Stimulated activated CD4-positive, alpha-beta T cell treated with anti-CD3 and anti-CD28 coated beads, Interleukin-12 subunit alpha, Interleukin-12 subunit beta, amount 100 ng/mL, for 4 hours (primary cell): ENCODE data around the gene ZFP1.

Experiments used
- DNase-seq: peaks from one replicate; pipeline ENCODE4 v3.0.0-alpha.2; 2020

The ZFP1 gene

DNA sequence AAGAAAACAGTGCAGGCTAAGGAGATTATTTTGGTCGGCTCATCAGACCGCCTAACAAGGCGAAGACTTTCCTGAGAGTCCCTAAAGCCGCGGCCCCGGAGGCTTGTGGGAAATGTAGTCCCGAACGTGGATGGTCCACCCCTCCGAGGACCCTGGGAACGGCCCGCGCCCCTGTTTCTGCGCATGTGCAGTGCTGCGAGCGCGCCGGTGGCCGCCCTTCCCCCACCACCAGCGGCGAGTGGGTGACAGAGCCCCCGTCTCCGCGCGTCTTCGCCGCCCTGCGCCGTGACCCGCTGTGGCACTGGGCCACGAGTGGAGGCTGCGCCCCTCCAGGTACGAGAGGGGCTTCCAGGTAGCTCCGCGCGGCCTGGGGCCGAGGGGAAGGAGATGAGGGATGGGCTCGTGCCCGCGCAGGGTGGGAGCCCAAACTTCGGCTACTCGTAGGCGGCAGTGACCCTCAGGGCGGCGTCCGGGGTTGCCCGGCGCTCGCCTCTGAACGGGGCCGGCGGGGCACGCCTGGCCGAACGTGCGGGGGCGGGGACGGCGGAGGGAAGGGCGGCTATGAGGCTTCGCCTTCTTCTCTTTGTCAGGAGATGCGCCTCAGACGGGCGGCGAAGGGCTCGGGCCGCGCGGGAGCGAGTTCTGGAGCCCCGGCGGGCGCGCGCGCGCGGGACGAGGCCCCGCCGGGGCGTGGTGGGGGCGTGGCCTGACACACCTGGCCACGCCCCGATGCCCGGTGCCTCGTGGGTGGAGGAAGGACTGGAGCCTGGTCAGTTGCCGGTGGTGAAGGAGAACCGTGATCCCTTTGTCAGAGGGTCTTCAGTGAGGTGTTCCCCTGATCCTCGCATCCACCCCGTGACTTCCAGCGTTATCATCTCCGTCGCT lies at the start of gene ZFP1:
ZFP1 (plus strand) TSS at position 214 of the 885 bp plus-strand sequence. CDS start 4,428 bp downstream, outside the sequence.
- DNase-seq, result peak; percentile 95

- DNase-seq, result no peak
Measured at GRCh38 chr16:75099075-75099667, 49.2 kb upstream of the ZFP1 start.

- DNase-seq, result no peak
Measured at GRCh38 chr16:75099738-75100602, 48.4 kb upstream of the ZFP1 start.

GRCh38 chr16:75100603-75100990 lies 47.7 kb upstream of the ZFP1 start:
- DNase-seq, result no peak

- no peak for DNase-seq
Measured at GRCh38 chr16:75101635-75102034, 46.7 kb upstream of the ZFP1 start.

- DNase-seq, result no peak
Measured at GRCh38 chr16:75102595-75102994, 45.7 kb upstream of the ZFP1 start.

DNA sequence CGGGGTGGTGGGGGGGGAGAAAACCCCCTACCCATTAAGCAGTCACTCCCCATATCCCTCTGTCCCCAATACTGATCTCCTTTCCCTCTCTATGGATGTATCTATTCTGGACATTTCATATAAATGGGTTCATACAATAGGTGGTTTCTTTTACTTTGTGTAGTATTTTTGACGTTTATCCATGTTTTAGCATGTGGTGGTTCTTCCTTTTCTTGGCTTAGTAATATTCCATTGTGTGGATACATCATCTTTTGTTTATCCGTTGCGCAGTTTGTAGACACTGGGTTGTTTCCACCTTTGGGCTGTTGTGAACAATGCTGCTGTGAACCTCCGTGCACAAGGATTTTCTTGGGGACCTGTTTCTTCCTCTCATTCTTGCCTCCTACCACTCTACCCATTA lies 44.3 kb upstream of the ZFP1 start:
- DNase-seq, result no peak

DNA sequence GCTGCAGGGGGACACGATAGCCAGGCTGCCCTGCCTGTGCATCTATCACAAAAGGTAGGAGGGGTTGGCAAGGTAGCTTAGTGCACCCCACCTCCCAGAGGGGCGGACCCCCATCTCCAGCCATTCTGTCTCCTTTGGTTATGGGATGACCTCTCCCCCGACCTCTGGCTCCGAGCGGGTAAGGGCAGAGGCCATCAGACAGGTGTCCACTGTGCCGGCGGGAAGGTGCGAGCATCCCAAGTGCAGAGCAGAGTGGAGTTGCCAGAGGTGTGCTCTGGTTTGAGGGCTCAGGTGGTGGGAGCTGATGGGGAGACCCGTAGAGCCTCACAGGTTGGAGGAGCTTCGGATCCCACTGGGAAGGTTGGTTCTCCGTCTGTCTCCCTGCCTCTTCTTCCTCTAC lies 43.5 kb upstream of the ZFP1 start:
- no peak for DNase-seq

DNA sequence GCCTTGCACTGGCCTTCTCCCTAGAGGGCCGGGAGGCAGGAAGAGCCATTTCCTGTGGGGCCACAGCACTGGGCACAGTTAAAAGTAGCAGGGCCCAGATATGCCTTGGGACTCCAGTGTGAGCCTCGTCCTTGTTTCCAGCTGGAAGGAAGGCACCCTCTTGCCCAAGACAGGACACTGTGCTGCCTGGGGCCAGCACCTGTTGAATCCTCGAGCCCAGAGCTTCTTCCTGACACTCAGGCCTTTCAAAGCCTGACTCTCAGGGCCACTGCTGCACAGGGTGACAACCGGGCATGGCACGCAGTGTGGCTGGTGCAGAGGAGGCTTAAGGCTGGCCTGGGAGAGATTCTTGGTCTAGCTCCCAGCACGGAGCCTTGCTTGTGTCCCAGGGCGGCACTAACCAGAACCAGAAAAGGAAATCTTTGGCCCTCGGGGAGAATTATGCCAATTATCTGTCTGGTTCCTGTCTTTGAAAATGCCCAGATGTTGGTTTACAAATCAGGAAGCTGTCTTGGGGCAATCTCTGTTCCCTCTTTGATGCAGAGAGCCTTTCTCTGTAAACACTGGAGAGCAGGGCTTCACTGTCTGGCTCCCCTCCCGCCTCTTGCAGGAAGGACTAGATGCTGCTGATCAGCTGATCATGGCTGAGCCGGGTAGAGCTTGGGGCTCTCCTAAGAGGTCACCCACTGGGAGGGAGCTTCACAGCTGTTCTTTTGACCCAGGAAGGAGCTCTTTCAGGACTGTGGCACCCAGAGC lies 42.8 kb upstream of the ZFP1 start:
- no peak for DNase-seq

GRCh38 chr16:75106351-75107274 lies 41.7 kb upstream of the ZFP1 start:
- no peak for DNase-seq

DNA sequence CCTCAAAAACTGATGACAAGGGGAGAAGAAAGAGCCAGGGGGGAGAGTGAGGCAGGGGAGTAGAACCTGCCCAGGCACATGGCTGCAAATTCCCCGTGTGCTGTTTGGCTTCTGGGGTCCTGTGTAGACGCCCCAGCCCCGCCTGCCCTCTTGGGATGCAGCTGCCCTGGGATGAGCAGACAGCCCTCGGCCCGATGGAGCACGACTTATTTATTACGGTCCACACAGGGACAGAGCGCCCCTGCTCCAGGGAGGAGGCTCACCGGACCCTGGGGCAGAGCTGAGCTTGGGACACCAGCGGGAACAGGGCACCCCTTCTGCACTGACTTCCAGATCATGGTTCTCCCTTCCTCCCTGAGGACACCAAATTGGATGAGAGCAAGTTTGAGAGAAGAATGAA lies 40.8 kb upstream of the ZFP1 start:
- no peak for DNase-seq

DNA sequence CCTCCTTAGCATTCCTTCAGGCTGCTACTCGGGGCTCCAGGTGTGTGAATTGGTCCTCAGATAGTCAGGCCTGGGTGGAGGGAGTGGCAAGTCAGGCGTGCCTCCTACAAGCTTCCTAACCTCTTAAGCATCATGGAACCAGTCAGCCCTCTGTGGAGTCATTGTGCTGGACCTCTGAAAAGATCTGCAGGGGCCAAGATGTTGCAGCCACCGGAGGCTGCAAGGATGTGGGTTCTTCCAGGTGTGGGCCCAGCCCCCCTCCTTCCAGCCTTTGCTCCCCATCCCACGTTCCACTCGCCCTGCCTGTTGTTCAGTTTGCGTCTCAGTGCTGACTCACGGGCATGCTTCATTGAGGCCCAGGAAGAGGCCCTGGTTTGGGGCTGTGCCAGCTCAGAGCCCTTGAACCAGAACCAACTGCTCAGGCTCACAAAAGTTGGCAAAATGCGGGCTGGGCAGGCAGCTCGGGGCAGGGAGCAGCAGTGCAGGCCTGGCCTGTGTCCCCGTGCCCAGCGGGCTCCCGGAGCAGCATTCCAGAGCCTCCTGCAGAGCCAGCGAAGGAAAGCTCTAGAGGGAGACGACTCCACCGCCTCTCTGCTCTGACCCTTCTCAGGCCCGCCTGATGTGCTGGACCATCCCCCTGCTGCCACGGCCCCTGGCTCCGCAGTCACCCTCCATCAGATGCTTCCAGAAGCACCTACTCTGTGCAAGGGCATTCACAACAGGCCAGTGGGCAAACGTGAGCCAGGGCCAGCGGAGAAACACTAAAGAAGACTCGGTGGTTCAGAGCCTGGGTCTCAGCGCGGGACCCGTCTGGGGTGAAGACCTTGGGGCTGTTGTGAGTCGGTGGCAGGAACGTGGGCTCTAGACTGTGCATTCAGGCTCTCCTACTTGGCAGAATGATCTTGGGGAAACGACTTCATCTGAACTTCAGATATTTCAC lies 39.3 kb upstream of the ZFP1 start:
- peak; percentile 76 for DNase-seq

DNA sequence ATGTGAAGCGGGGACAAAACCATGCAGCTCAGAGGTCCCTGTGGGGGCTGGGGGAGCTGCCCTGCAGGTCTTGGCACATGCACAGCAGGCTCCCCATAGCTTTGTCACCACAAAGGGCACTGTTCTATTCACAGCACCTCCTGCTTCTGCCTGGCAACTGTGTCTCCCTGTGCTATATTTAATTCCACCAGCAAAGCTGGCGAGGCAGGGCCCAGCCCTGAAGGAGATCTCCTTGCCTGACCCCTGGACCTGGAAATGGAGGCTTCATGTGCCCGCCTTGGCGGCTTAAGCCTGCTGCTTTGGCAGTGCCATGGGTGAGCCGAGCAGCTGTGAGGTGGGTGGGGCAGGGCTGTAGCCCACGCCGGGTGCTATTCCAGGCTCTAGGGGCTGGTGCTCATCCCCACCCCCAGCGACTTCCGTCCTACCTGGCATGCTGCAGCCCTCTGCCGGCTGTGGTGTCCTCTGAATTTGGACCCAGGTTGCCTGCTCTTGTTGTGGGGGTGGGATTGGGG lies 38.5 kb upstream of the ZFP1 start:
- DNase-seq, result no peak

DNA sequence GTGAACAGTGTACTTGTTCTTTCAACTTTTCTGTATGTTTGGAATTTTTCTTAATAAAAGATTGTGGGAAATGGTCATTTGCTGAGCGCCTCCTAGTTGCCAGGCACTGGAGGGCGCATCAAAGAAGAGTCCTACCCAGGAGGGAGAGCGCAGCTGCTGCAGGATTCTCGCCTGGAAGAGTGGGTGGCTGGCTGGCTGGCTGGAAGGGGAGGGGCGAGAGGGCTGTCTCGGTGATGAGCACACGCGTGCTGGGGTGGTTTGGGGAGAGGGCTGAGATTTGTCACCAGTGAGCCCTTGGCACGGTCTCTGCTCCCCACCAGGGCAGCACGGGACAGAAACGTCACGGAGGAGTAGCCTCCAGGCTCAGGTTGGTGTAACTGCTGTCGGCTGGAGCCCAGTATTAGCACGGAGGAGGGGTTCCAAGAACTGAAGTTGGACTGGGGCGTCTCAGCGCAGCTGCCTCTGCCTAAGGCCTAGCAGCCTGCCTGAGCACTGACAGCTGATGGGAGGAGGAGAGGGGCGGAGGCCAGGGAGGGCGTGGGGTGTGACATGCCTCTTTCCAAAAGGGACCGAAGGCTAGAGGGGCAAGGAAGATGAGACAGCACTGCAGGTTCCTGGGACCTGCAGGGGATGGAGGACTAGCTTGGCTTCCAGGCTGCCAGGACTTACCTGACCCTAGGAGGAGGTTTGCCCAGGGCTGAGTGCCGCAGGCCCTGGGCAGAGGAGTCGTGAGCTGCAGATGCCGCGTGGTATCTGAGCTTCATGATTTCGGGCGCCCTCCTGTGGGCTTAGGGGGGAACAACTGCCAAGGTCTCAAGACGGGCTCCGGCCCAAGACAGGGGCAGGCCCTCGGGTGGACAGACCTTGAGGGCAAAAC lies 37.4 kb upstream of the ZFP1 start:
- peak; percentile 77 for DNase-seq

- DNase-seq, result no peak
Measured at GRCh38 chr16:75111514-75111940, 36.8 kb upstream of the ZFP1 start.

DNA sequence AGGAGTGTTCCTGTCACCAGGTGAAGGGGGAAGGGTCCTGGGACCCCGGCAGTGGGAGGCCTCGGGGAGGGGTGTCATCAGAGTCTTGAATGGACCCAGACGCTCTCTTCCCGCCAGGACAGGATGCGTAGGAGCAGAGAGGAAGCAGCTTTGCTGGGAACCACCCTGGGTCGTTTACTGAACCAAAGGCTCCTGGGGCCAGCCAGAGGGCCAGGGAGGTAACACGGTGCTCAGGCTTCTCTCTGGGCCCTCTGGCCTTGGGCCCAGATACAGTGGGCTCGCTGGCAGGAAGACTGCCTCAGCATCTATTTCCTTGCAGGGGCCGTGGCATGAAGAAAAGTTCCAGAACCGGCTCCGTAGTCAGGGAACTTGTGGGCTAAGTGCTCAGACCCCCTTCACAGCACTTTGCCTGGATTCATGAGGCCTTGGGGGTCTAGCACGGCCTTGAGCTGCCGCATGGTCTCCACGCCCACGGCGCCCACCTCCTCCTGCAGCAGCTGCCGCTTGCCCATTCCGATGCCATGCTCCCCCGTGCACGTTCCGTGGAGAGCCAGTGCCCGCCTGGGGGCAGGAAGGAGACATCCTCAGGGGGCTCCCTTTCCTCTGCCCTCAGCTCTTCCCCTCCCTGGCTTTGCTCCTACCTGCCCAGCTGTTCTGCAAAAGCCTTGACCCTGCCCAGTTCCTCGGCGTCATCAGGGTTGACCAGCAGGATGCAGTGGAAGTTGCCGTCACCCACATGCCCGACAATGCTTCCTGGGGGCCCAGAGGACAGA lies 36.2 kb upstream of the ZFP1 start:
- no peak for DNase-seq

- DNase-seq, result no peak
Measured at GRCh38 chr16:75112734-75113491, 35.4 kb upstream of the ZFP1 start.
